Calu3 (cell line): ENCODE data around the gene JAZF1. TPM values are rescaled to one million over a fixed set of nuclear protein-coding genes. Genes with fewer than 3 reads are reported as not detected.

Experiments used
- BruUV-seq: library from RNA; stranded (reverse); fragments of 400-500 nt; replicated peaks from 2 replicates; lab custom pipeline; 2021; lab: Mats Ljungman, UMichigan
- CTCF ChIA-PET: fragments of 300-600 bp; sonication (Branson Sonifier 250); formaldehyde crosslinking; loops from one replicate; lab custom pipeline; 2022; ENCODE audit warnings: antibody characterized with exemption; lab: Charles Lee
- DNase-seq: peaks from one replicate; pipeline ENCODE4 v3.0.0; 2022
- H3K27ac Mint-ChIP-seq: one replicate; pipeline ENCODE4 v1.8.0; 2022; ENCODE audit warnings: mixed read lengths; ENCODE audit not compliant: unreplicated experiment
- H3K27me3 Mint-ChIP-seq: one replicate; pipeline ENCODE4 v1.8.0; 2022; ENCODE audit warnings: mixed read lengths; ENCODE audit not compliant: unreplicated experiment
- H3K36me3 Mint-ChIP-seq: one replicate; pipeline ENCODE4 v1.8.0; 2022; ENCODE audit warnings: mild to moderate bottlenecking, moderate library complexity, mixed read lengths; ENCODE audit not compliant: insufficient read depth, unreplicated experiment
- H3K4me1 Mint-ChIP-seq: one replicate; pipeline ENCODE4 v1.8.0; 2022; ENCODE audit warnings: mild to moderate bottlenecking, low read depth, mixed read lengths; ENCODE audit not compliant: unreplicated experiment
- H3K4me3 Mint-ChIP-seq: one replicate; pipeline ENCODE4 v1.8.0; 2022; ENCODE audit warnings: mild to moderate bottlenecking, low read depth, moderate library complexity, mixed read lengths; ENCODE audit not compliant: unreplicated experiment
- H3K9me3 Mint-ChIP-seq: one replicate; pipeline ENCODE4 v1.8.0; 2022; ENCODE audit warnings: low read depth, mixed read lengths; ENCODE audit not compliant: unreplicated experiment
- CTCF ChIP-seq: fragments of 200-600 bp; IDR thresholded peaks from one replicate; pipeline ENCODE4 v1.8.0; 2022; ENCODE audit warnings: antibody characterized with exemption; ENCODE audit not compliant: unreplicated experiment
- intact Hi-C: fragments of 100-400 bp; cut with micrococcal nuclease; formaldehyde crosslinking; loops from one replicate; pipeline ENCODE4 v1.10.0; 2022; ENCODE audit not compliant: unreplicated experiment
- total RNA-seq: library from RNA; stranded (reverse); gene quantifications from 2 replicates; pipeline ENCODE4 v1.2.3, GENCODE V29; 2022

The JAZF1 gene
- total RNA-seq, 1 experiment from 2014 or later, result 10.7 TPM

GRCh38 chr7:27843584-27844305, 336.9 kb downstream of the JAZF1 start:
- Mint-ChIP-seq H3K9me3 (no peaks in the 10 kb centered on the region), H3K27me3 (no peaks in the 10 kb centered on the region), H3K4me3 (no peak overlapping the region), H3K4me1 (no peaks in the 10 kb centered on the region), H3K27ac (no peak overlapping the region), H3K36me3 (peaks cover 8% of the 10 kb centered on the region)
- DNase-seq, result no peak
- BruUV-seq, result no TSS peak
- intact Hi-C loops, result no loop called here
- CTCF ChIA-PET, result no interaction called here
- TF ChIP-seq CTCF, result no peak

- no peak for TF ChIP-seq CTCF
- no peak overlapping the region for H3K4me3 Mint-ChIP-seq
- peaks cover 13% of the 10 kb centered on the region for H3K36me3 Mint-ChIP-seq
- CTCF ChIA-PET, result no interaction called here
- no peaks in the 10 kb centered on the region for H3K27me3 Mint-ChIP-seq
- DNase-seq, result no peak
- no TSS peak for BruUV-seq
- intact Hi-C loops, result no loop called here
- no peaks in the 10 kb centered on the region for H3K4me1 Mint-ChIP-seq
- H3K27ac Mint-ChIP-seq, result no peak overlapping the region
- H3K9me3 Mint-ChIP-seq, result no peaks in the 10 kb centered on the region
Measured at GRCh38 chr7:27842851-27843250, 337.7 kb downstream of the JAZF1 start.

GRCh38 chr7:27842094-27842692, 338.4 kb downstream of the JAZF1 start:
- Mint-ChIP-seq H3K27ac (no peak overlapping the region), H3K36me3 (peaks cover 19% of the 10 kb centered on the region), H3K9me3 (no peaks in the 10 kb centered on the region), H3K4me1 (no peaks in the 10 kb centered on the region), H3K4me3 (no peak overlapping the region), H3K27me3 (no peaks in the 10 kb centered on the region)
- no TSS peak for BruUV-seq
- CTCF ChIA-PET, result interaction anchor here (0.6 kb wide), 1 partner anchor 13 kb away, joined by 4 read pairs; no protein-coding TSS in a partner anchor
- no peak for DNase-seq
- no peak for TF ChIP-seq CTCF
- intact Hi-C loops, result no loop called here

- peaks cover 20% of the 10 kb centered on the region for H3K36me3 Mint-ChIP-seq
- no TSS peak for BruUV-seq
- H3K9me3 Mint-ChIP-seq, result no peaks in the 10 kb centered on the region
- H3K27ac Mint-ChIP-seq, result no peak overlapping the region
- no peaks in the 10 kb centered on the region for H3K4me1 Mint-ChIP-seq
- no peak for DNase-seq
- no peak for TF ChIP-seq CTCF
- intact Hi-C loops, result no loop called here
- H3K4me3 Mint-ChIP-seq, result no peak overlapping the region
- CTCF ChIA-PET, result interaction anchor here (0.6 kb wide), 1 partner anchor 697 kb away, joined by 3 read pairs; no protein-coding TSS in a partner anchor
- no peaks in the 10 kb centered on the region for H3K27me3 Mint-ChIP-seq
Measured at GRCh38 chr7:27840760-27841364, 339.7 kb downstream of the JAZF1 start.
